HG02763 (cell line): ENCODE data around the gene UBE3D.
"Not testable (repeated sequence)": the region's sequence is repeated elsewhere in the genome, so short reads cannot be mapped to it uniquely, and the experiment has no call there.

ENCODE experiments used
- ATAC-seq: cut with Tn5 transposase; IDR thresholded peaks from one replicate; pipeline ENCODE4 v1.9.1; 2021; ENCODE audit warnings: mild to moderate bottlenecking, moderate library complexity; ENCODE audit not compliant: unreplicated experiment

UBE3D gene

DNA sequence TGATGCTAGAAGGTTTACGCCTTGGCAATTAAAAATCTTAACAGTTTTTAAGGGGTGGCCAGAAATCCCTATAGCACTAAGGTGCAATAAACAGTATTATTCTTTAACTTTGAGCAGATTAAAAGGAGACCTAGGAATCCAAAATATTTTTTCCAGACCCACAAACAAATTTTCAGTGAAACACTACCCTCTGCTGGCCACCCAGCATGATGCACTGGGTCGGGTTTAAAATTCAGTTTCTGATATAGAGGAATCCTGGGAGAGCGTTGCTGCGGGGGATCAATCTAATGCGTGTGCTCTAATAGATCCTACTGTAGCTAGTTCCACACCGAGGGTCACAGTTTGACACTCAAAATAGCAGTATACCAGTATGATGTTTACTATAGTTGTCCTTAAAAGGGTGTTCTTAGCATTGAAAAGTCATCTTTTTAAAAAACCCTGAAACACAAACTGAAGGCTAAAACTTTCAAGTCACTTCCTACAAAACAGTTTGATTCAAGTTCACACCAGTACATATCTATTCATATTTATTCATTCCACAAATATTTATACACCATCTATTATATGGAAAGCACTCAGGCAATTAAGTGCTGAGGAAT lies 10.2 kb downstream of the UBE3D start:
- ATAC-seq: peak; percentile 56

DNA sequence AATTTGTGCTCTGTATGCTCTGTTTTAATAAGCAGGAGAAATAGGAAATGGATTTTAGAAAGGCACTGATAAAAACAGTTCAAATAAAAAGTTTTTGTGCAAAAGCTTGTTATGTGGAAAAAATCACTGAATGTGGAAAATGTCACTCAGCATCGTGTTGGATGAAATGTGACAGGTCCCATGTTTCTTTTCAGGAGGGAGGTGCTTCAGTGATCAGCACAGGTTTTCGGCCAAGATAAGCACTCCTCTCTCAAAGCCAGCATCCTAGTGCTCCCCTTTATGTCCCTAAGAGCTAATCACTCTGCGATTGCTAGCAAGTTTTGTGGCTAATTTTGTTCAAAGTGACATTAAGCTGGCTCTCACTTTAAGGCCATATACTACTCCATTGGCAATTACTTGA lies 12.0 kb downstream of the UBE3D start:
- ATAC-seq: no peak

DNA sequence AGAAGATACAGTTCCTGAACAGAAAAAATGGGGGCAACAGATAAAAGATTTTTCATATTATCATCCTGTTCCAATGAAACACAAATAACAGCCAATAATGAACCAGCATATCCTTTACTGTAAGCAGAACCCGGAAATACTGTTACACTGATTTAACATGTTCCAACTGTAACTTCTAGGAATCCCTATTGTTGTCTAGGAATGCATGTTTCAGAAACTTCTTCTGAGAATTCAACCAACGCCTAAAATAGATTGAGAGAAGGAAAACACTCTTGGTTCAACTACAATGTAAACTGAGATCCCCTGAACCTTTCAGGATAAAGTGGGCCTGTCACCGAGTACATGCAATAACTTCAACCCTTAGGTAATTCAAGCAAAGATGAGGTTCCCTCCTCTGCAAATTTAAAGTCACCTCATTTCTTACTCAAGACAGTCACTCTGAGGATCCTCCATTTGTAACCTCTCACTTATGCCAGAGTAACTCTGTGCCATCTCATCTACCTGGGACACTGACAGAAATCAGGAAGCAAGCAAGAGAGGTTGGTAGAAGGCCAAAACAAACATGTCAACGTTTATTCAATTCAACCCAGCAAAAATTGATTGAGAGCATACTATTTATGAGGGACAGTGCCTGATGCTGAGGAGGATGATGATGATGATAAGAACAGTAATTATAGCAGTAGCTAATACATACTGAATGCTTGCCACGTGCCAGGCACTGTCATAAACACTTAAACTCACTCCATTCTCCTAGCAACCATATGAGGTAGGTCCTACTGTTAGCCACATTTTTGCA lies 14.1 kb downstream of the UBE3D start:
- ATAC-seq: no peak

DNA sequence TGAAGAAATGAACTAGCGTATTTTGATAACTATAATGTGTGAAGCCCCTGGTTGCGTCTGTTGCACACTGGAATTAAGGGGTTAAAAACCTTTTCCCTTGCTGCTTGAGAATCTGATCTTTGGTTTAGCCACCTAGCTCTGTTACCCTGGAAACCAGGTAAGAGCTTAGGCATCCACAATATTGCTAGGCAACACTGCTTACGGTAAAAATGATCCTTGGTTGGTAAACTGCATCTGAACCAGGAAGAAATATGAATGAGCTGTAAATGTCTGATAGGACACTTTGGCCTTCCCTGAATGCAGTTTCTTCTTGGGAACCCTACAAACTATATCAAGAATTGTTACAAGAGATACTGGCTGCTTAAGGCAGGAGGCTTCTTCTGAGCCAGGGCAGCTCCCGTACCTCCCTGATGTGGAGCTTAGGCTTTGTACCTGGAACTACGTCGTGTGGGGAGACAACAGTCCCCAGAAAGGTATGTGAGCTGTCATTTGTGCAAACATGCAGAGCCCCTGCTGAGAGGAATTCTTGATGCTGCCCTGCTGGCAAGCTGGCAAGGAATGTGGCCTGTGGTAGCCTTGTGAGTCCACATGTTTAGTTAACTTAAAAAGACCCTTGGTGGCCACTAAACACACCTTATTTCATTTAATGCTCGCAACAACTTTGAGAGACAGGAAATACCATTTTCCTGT lies 18.4 kb downstream of the UBE3D start:
- ATAC-seq: no peak

DNA sequence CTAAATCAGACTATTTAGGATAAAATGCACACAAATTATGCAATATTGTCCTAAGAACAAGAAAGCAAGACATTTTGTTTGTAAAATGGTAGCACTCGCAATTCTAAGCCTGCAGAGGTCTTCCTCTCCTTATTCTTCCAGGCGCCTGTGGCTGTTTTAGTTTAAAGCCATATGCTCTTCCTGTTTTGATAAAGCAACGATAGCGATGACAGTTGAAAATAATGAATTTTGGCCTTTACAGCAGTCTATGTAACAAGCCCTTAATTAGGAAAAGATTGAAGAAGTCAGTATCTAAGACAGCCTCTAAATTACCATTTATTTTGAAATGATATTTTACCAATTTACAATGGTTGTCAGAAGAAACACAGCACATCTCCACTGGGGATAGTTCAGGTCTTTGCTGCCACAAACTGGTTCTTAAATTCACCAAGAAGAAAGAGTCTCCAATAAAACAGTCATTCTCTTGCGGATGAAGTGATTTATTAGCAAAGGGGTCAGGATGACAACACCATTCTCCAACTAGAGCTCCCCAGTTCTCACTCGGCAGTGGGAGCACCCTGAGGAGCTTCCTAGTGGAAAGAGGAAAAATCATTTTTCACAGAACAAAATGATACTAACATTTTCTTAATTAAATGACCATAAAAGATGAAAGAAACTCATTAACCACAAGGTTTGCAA lies 21.4 kb downstream of the UBE3D start:
- ATAC-seq: no peak

DNA sequence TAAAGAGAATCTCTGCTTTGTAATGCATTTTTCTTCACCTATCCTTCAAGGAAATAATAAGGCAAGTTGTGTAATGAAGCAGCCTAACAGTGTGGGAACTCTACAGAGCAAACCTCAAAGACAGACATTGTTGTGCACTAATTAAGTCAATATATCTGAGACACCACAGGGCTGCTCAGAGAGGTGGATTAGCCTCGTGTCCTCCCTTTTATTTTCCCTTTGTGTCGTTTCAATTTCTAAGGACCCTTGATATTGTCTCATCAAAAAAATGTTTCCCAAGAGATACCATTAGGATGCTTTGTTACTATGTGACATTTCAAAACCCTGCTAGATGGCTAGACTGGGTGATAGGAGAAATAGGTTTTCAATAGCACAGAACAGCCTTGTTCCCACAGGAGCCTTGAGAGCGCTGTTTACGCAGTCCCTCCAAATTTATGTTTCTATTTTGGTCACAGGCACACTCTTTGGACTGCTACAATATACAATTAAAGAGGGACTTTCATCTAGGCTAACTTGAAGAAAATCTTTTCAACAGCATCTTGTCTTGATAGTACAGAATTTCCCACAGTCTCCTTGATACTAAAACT lies 23.1 kb downstream of the UBE3D start:
- no peak for ATAC-seq

DNA sequence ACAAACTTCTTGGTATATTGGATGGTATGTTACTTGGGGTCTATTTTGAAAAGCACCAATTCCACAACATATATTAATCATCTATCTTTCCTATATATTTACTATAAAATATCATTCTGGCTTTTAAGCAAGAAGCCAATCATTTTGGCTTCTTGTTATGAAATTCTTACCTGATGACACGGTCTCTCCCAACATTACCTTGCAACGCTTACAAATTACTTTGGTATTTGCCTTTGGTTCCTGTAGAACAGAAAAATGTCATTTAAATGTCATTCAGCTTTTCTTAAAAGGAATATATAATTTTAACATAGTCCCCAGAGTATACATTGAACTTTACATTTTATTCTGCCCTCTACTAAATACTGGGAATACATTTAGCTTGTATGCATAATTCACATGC lies 27.4 kb downstream of the UBE3D start:
- no peak for ATAC-seq

DNA sequence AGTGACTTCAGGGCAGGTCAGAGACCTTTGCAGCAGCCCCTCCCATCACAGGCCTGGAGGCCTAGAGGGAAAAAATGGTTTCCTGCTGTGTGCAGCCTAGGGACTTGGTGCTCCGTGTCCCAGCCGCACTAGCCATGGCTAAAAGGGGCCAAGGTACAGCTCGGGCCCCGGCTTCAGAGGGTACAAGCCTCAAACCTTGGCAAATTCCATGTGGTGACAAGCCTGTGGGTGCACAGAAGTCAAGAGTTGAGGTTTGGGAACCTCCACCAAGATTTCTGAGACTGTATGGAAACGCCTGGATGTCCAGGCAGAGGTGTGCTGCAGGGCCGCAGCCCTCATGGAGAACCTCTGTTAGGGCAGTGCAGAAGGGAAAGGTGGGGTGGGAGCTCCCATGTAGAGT lies 34.0 kb downstream of the UBE3D start:
- no peak for ATAC-seq

DNA sequence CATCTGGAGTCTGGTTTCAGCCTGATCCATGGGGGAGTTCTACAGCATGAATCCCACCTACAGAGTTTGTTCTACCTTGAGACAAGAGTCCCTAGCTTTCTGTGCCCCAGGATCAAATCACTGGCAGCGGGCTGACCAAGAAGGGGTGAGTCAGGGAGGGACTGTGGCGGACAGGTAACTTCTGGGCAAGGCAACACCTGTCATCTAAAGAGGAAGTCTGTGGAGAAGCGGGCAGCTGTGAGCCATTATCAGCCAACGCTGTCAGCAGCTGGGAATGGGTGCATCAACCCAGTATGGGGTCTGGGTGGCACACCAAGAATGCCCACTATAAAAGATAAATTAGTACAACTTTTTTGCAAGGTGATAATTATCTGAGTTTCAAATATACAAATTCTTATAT lies 45.9 kb downstream of the UBE3D start:
- ATAC-seq: no peak

DNA sequence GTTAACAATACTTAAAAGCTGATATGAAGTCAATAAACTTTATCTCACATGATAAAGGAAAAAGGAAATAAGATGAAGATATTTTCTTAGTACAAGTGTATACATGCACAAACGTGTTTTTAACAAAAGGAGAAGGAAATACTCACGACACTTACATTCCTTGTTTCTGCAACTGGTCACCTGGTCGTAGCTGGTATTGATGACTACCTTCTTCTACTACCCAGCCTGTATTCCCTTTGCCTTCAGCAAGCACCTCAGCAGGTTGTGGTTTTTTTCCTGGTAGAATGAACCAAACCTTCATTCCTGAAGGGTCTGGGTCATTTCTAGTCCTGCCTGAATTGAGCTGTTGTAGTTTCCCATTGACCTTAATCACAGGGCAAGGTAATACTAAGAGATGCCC lies 54.5 kb downstream of the UBE3D start:
- not testable (repeated sequence) for ATAC-seq

DNA sequence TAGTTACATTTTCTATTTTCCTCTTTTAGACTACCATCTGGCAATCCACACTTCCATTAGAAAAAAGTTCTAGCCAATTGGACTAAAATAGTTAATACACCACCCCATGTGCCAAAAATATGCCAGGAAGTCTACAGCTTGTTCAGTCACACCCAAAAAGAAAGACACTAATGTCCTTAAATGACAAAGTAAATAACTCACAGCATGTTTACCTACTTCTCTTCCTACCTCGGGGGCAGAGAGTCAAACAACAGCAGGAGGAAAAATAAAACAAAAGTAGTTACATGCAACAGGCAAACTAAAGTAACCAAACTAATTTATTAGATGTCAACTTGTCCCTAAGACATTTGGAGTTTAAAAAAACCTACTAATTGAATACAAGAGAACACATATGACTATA lies 57.0 kb downstream of the UBE3D start:
- no peak for ATAC-seq

DNA sequence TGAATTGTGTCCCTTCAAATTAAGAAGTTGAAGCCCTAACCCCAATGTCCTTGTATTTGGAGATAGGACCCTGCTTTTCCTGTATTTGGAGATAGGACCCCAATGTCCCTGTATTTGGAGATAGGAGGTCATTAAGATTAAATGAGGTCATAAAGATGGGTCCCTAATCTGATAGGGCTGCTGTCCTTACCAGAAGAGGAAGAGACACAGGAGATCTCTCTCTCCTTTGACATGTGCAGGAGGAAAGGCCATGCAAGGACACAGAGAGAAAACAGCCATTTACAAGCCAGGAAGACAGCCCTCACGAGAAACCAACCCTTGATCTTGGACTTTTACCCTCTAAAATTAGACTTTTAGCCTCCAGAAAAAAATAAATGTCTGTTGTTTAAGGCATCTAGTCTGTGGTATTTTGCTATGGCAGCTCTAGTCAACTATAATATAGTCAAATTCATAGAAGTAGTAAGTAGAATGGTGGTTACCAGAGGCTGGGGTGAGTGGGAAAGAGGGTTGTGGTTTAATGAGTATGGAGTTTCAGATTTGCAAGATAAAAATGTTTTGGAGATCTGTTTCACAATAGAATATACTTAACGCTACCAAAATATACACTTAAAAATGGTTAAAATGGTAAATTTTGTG lies 59.3 kb downstream of the UBE3D start:
- ATAC-seq: no peak

DNA sequence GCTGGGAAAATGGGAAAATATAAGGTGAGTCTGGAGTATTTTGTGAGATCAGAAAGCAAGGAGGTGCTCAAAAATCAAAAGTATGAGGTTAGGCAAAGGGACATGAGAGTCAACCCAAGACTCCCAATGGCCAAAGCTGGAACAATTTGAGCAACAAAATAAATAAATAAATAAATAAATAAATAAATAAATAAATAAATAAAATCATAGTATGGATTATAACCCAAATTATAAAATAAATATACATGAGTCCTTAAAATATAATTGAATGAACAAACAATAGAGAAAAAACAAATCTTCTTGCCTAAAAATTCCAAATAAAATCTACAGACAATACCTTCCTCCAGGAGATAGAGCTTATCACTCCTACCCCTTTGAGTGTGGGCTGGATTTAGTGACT lies 69.5 kb downstream of the UBE3D start:
- no peak for ATAC-seq

DNA sequence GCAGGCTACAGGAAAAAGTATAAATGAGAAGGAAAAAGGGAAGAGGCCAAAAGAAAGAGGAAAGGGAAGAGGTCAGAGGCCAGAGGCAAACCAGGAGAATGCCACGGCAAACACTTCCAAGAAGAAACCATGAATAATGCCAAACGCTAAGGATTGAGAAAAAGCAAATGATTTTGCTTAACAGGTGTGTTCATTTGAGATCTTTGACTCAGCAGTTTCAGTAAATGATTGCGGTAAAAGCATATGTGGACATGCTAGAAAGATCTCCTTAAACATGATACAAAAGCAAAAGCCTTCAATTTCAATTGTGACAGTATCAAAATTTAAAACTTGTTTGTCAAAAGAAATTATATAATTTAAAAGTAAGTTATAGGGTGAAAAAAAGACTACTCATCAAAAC lies 70.6 kb downstream of the UBE3D start:
- ATAC-seq: no peak

DNA sequence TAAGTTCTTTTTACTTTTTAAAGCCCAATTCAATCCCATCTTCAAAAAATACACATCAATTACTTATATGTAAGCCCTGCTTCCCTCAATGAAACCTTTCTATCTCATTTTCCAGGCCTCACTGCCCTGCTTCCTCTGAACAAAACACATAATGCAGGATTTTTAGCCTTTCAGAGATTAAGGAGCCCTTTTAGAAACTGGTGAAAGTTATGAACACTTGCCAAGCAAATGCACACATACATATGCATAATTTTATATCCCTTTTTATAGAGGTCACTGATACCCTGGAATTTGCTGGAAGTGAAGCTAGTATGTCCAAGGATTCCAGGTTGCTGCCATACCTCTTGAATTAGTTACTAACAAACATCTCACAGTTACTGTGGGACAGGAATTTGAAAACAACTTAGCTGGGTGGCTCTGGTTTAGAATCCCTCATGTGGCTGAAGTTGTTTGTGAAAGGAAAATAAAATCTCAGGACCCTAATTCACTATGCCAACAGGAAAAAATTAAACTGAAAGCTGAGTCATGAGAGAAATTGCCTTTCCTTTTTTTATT lies 75.8 kb downstream of the UBE3D start:
- ATAC-seq: no peak

DNA sequence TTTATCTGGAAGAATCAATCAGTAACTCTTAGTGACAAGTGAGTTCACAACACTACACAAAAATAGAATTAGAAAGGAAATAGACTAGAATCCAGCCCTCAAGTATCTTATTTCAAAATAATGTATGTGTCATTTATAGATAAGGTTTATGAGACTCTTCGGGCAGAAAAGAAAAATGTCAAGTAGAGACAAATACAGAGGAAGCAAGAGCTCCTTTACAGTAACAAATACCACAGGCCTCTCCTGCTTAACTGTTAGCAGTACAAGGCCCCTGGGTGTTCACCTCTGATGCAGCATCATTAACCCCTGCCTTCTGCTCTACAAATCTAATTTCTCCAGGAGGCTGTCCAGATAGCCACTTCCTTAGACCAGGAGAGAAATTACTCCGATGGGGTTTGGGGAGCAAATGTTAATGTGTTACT lies 76.7 kb downstream of the UBE3D start:
- no peak for ATAC-seq

DNA sequence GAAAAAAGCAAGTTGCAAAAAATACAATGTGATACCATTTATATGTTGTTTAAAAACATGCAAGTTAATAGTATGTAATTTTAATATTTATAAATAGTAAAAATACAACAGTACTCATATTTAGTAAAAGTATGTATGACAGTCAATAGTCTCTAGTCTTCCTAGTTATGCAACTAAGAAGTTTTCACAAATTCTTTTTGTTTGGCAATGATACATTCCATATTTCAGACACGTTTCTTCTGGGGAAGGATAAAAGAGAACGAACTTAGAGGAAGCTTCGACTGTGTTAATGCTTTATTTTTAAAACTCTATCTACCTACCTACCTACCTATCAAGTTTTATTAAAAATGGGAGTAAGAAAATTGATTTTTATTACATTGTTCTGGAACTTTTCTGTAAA lies 77.7 kb downstream of the UBE3D start:
- no peak for ATAC-seq

DNA sequence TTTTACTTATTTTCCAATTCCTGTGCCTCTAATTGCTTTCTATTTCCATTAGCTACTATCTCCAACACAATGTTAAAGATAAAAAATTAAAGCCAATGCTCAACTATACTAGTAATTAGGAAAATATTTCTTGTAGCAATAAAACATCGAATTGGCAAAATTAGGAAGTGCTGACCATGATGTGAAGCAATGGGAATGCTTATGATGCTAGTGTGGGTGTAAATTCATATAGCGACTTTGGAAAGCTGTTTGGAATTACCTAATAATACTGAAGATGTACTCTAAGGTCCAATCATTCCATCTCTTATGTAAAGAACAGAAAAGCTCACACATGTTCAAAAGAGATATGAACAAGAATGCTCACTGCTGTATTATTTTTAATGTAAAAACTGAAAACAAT lies 78.2 kb downstream of the UBE3D start:
- ATAC-seq: no peak

DNA sequence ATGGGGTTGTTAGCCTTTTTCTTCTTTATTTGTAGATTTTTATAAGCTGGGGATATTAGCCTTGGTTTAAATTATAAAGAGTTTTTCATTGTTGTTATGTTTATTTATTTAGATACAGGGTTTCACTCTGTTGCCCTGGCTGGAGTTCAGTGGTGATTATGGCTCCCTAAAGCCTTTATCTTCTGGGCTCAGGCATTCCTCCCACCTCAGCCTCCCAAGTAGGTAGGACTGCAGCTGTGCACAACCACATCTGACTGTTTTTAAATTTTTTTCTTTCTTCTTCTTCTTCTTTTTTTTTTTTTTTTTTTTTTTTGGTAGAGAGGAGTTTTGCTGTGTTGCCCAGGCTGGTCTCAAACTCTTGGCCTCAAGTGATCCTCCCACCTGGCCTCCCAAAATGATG lies 80.9 kb downstream of the UBE3D start:
- no peak for ATAC-seq

DNA sequence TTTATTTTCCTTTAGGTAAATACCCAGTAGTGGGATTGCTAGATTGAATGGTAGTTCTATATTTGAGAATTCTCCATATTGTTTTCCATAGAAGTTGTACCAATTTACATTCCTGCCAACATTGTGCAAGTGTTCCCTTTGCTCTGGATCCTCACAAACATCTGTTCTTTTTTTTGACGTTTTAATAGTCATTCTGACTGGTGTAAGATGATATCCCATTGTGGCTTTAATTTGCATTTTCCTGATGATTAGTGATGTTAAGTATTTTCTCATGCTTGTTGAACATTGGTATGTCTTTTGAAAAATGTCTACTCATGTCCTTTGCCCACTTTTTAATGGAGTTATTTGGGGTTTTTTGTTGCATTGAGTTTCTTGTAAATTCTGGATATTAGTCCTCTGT lies 85.6 kb downstream of the UBE3D start:
- no peak for ATAC-seq

DNA sequence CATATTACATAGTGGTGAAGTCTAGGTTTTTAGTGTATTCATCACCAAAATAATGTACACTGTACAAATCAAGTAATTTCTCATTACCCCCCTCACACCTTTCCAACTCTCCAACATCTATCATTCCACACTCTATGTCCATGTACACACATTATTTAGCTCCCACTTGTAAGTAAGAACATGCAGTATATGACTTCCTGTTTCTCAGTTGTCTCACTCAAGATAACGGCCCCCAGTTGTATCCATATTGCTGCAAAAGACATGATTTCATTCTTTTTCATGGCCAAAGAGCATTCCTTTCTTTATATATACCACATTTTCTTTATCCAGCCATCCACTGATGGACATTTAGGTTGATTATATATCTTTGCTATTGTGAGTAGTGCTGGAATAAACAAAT lies 86.0 kb downstream of the UBE3D start:
- ATAC-seq: no peak
